IMR-90 (cell line): ENCODE results near the gene SP140. TPM values are rescaled to one million over a fixed set of nuclear protein-coding genes. Genes with fewer than 3 reads are reported as not detected.
A peak's percentile ranks its signal among the peaks of the same experiment; 100 is the strongest.

Experiments used
- ATAC-seq: fragments of 200-7000 bp; cut with Tn5 transposase; 2 replicates; pipeline ENCODE4 v1.9.1; 2020; ENCODE audit warnings: low read depth, mild to moderate bottlenecking, moderate library complexity
- BruUV-seq: library from RNA; stranded (reverse); fragments of 400-500 nt; replicated peaks from 2 replicates; lab custom pipeline; 2021; lab: Mats Ljungman, UMichigan
- CTCF ChIA-PET: fragments of 300-600 bp; formaldehyde crosslinking; extraction: SDS; loops from one replicate; lab custom pipeline; 2021; ENCODE audit warnings: antibody characterized with exemption; lab: Yijun Ruan, JAX
- POLR2A ChIA-PET: fragments of 300-600 bp; sonication (Branson Sonifier 250); formaldehyde crosslinking; loops from one replicate; lab custom pipeline; 2022; ENCODE audit warnings: antibody characterized with exemption; ENCODE audit not compliant: unreplicated experiment; lab: Charles Lee
- DNase-seq: peaks from one replicate; pipeline ENCODE4 v3.0.0; 2013
- H2AFZ ChIP-seq: replicated peaks from 2 replicates; pipeline ENCODE3; 2013; ENCODE audit warnings: low read length, mild to moderate bottlenecking; ENCODE audit not compliant: poor library complexity
- H2AK5ac ChIP-seq: 2 replicates; pipeline ENCODE4 v1.6.1; 2013; ENCODE audit warnings: low read depth, low read length, inconsistent platforms
- H2AK9ac ChIP-seq: replicated peaks from 2 replicates; pipeline ENCODE3; 2013; ENCODE audit warnings: mild to moderate bottlenecking, low read depth, low read length, moderate library complexity; ENCODE audit not compliant: poor library complexity
- H2BK120ac ChIP-seq: 2 replicates; pipeline ENCODE4 v1.6.1; 2013; ENCODE audit warnings: low read depth, low read length, inconsistent platforms
- H2BK15ac ChIP-seq: 3 replicates; pipeline ENCODE4 v1.6.1; 2013; ENCODE audit warnings: low read depth, low read length, inconsistent platforms
- H2BK20ac ChIP-seq: 2 replicates; pipeline ENCODE4 v1.6.1; 2013; ENCODE audit warnings: low read depth, mild to moderate bottlenecking, inconsistent platforms, low read length, moderate library complexity
- H2BK5ac ChIP-seq: 2 replicates; pipeline ENCODE4 v1.6.1; 2013; ENCODE audit warnings: mild to moderate bottlenecking, low read depth, low read length, inconsistent platforms; ENCODE audit not compliant: poor library complexity, severe bottlenecking
- H3K14ac ChIP-seq: replicated peaks from 2 replicates; pipeline ENCODE4 v1.6.1; 2013; ENCODE audit warnings: low read depth, low read length, inconsistent platforms
- H3K18ac ChIP-seq: 2 replicates; pipeline ENCODE4 v1.6.1; 2013; ENCODE audit warnings: low read depth, low read length, control low read depth
- H3K23ac ChIP-seq: 2 replicates; pipeline ENCODE4 v1.6.1; 2013; ENCODE audit warnings: low read depth, low read length, inconsistent platforms
- H3K27ac ChIP-seq: 2 replicates; pipeline ENCODE4 v1.5.1; 2013; ENCODE audit warnings: mild to moderate bottlenecking, control low read depth, low read length; ENCODE audit not compliant: insufficient read depth
- H3K27me3 ChIP-seq: 2 replicates; pipeline ENCODE4 v1.6.1; 2013; ENCODE audit warnings: low read length; ENCODE audit not compliant: control insufficient read depth, insufficient read depth
- H3K36me3 ChIP-seq: 2 replicates; pipeline ENCODE4 v1.6.1; 2013; ENCODE audit warnings: low read length, mixed read lengths; ENCODE audit not compliant: control insufficient read depth, insufficient read depth
- H3K4ac ChIP-seq: 2 replicates; pipeline ENCODE4 v1.6.1; 2013; ENCODE audit warnings: low read depth, low read length, inconsistent platforms
- H3K4me1 ChIP-seq: 2 replicates; pipeline ENCODE4 v1.6.1; 2013; ENCODE audit warnings: low read length, mixed read lengths; ENCODE audit not compliant: control insufficient read depth, insufficient read depth
- H3K4me2 ChIP-seq: 2 replicates; pipeline ENCODE4 v1.6.1; 2013; ENCODE audit warnings: low read depth, mild to moderate bottlenecking, control low read depth, low read length, moderate library complexity
- H3K4me3 ChIP-seq: 2 replicates; pipeline ENCODE4 v1.5.1; 2013; ENCODE audit warnings: low read depth, mild to moderate bottlenecking, control low read depth, low read length, moderate library complexity; ENCODE audit not compliant: insufficient read depth
- H3K56ac ChIP-seq: 2 replicates; pipeline ENCODE4 v1.6.1; 2013; ENCODE audit warnings: low read length, inconsistent platforms; ENCODE audit not compliant: insufficient read depth; ENCODE audit errors: extremely low read depth
- H3K79me1 ChIP-seq, 2 experiments: 2 replicates each; pipeline ENCODE4 v1.6.1; 2013; ENCODE audit warnings: low read length in 2 of 2, inconsistent platforms in 1 of 2, low read depth in 1 of 2
- H3K9ac ChIP-seq: 2 replicates; pipeline ENCODE4 v1.6.1; 2013; ENCODE audit warnings: low read depth, low read length, control low read depth
- H3K9me1 ChIP-seq: 2 replicates; pipeline ENCODE4 v1.6.1; 2013; ENCODE audit warnings: low read length, inconsistent platforms; ENCODE audit not compliant: insufficient read depth
- H3K9me3 ChIP-seq: 2 replicates; pipeline ENCODE4 v1.6.1; 2013; ENCODE audit warnings: low read length; ENCODE audit not compliant: control insufficient read depth, insufficient read depth
- H4K20me1 ChIP-seq: 2 replicates; pipeline ENCODE4 v1.6.1; 2013; ENCODE audit warnings: low read length, inconsistent platforms; ENCODE audit not compliant: insufficient read depth
- H4K5ac ChIP-seq: 2 replicates; pipeline ENCODE4 v1.6.1; 2013; ENCODE audit warnings: mild to moderate bottlenecking, low read depth, low read length, control low read depth
- H4K8ac ChIP-seq, 2 experiments: 2 replicates each; pipeline ENCODE4 v1.6.1; 2013; ENCODE audit warnings: low read depth in 2 of 2, low read length in 2 of 2, control low read depth in 1 of 2, inconsistent platforms in 1 of 2
- H4K91ac ChIP-seq: 2 replicates; pipeline ENCODE4 v1.6.1; 2013; ENCODE audit warnings: low read depth, low read length, inconsistent platforms; ENCODE audit not compliant: insufficient read depth
- BHLHE40 ChIP-seq: fragments of 150-350 bp; IDR thresholded peaks from 2 replicates; pipeline ENCODE4 v1.6.1; 2016; ENCODE audit warnings: mild to moderate bottlenecking, low read depth, low read length
- CEBPB ChIP-seq: IDR thresholded peaks from 2 replicates; pipeline ENCODE4 v1.6.1; 2012; ENCODE audit warnings: low read depth, low read length, improper control_type of control experiment
- CHD1 ChIP-seq: IDR thresholded peaks from 2 replicates; pipeline ENCODE4 v1.6.1; 2012; ENCODE audit warnings: low read depth, low read length, improper control_type of control experiment
- FOS ChIP-seq: fragments of 150-350 bp; IDR thresholded peaks from 2 replicates; pipeline ENCODE4 v1.6.1; 2016; ENCODE audit warnings: low read depth, low read length
- MAFK ChIP-seq: IDR thresholded peaks from 2 replicates; pipeline ENCODE4 v1.6.1; 2012; ENCODE audit warnings: low read depth, low read length, improper control_type of control experiment
- MAZ ChIP-seq: IDR thresholded peaks from 2 replicates; pipeline ENCODE4 v1.6.1; 2012; ENCODE audit warnings: low read depth, mild to moderate bottlenecking, low read length, improper control_type of control experiment, moderate library complexity, borderline replicate concordance
- MXI1 ChIP-seq: IDR thresholded peaks from 2 replicates; pipeline ENCODE4 v1.6.1; 2012; ENCODE audit warnings: low read depth, mild to moderate bottlenecking, low read length, moderate library complexity, borderline replicate concordance
- NFE2L2 ChIP-seq: fragments of 150-350 bp; IDR thresholded peaks from 2 replicates; pipeline ENCODE4 v1.6.1; 2016; ENCODE audit warnings: low read depth, mild to moderate bottlenecking, low read length
- POLR2A ChIP-seq: IDR thresholded peaks from 2 replicates; pipeline ENCODE4 v1.6.1; 2012; ENCODE audit warnings: mild to moderate bottlenecking, low read depth, low read length
- RAD21 ChIP-seq: IDR thresholded peaks from 2 replicates; pipeline ENCODE4 v1.6.1; 2012; ENCODE audit warnings: low read length, improper control_type of control experiment
- RCOR1 ChIP-seq: IDR thresholded peaks from 2 replicates; pipeline ENCODE4 v1.6.1; 2012; ENCODE audit warnings: mild to moderate bottlenecking, low read length, improper control_type of control experiment; ENCODE audit not compliant: insufficient replicate concordance
- RFX5 ChIP-seq: IDR thresholded peaks from 2 replicates; pipeline ENCODE4 v1.8.0; 2012; ENCODE audit warnings: low read depth, mild to moderate bottlenecking, low read length, moderate library complexity
- SMC3 ChIP-seq: fragments of 150-350 bp; IDR thresholded peaks from 2 replicates; pipeline ENCODE4 v1.6.1; 2016; ENCODE audit warnings: low read depth, mild to moderate bottlenecking, antibody characterized with exemption, low read length, moderate library complexity
- WGBS, 2 experiments: methylation state at CpG; one replicate each; pipeline versions ENCODE4 v1.1.5 to v1.1.7; 2013; ENCODE audit warnings: missing lambda C conversion rate in 2 of 2; ENCODE audit not compliant: insufficient read length in 1 of 2; ENCODE audit errors: extremely low coverage in 2 of 2; 5-methylcytosine and 5-hydroxymethylcytosine counted together
- dilution Hi-C: fragments of 300-500 bp; cut with HindIII; formaldehyde crosslinking; loops from one replicate; pipeline ENCODE4 v1.14.3; 2018; ENCODE audit warnings: low sequenced_read_pairs; ENCODE audit not compliant: unreplicated experiment
- in situ Hi-C: fragments of 300-500 bp; cut with MboI; formaldehyde crosslinking; loops from 3 replicates; pipeline ENCODE4 v1.14.3; 2019; ENCODE audit warnings: low sequenced_read_pairs, inconsistent platforms, mixed read lengths
- intact Hi-C: fragments of 100-400 bp; cut with micrococcal nuclease; formaldehyde crosslinking; loops from 2 replicates; pipeline ENCODE4 v1.10.0; 2022
- polyA plus RNA-seq, 3 experiments: library from polyadenylated mRNA; depleted of rRNA; stranded (reverse); fragments of >200 nt; gene quantifications; 2 replicates each; pipeline ENCODE4 v1.2.3, GENCODE V29; 2012; ENCODE audit warnings: low replicate concordance in 1 of 3
- total RNA-seq: library from RNA; depleted of rRNA; stranded (reverse); fragments of >200 nt; gene quantifications from 2 replicates; pipeline ENCODE4 v1.2.3, GENCODE V29; 2012
- TF ChIP-seq, protein P1 (sequence below): fragments of 150-350 bp; IDR thresholded peaks from 2 replicates; pipeline ENCODE4 v1.6.1; 2017; ENCODE audit warnings: mild to moderate bottlenecking, antibody characterized with exemption, low read length, low read depth
- TF ChIP-seq, protein P2 (sequence below): fragments of 150-350 bp; IDR thresholded peaks from 2 replicates; pipeline ENCODE4 v1.6.1; 2016; ENCODE audit warnings: low read depth, mild to moderate bottlenecking, low read length, moderate library complexity, borderline replicate concordance
- TF ChIP-seq, protein P3 (sequence below): conservative IDR thresholded peaks from 2 replicates; pipeline ENCODE4 v1.5.1; 2012; ENCODE audit warnings: mild to moderate bottlenecking, low read depth, low read length, improper control_type of control experiment

Gene SP140
- total and polyA plus RNA-seq, 2 of the 4 experiments (the other 2 are of a cell fraction) = 1.4 TPM

DNA sequence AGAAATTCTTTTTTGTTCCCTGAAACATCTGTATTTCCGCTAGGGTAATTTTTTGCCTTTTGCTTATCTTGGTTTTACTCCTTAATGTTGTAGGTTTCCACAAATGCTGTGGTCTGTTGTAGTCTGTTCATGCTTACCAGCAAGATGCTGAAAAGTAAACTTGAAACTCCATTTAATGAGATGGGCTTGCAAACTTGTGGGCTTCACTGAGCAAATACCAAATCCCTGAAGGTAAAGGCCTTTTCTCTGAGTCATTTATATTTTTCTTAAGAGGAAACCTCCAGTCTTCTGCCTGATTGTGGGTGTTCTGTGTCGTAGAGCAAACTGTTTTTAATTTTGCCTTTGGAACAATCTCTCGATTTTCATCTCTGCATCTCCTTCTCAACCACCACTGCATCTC, 9.3 kb downstream of the SP140 start:
- no peak overlapping the region for H2AK5ac ChIP-seq
- no peak overlapping the region for H4K5ac ChIP-seq
- H2AFZ ChIP-seq = peak overlapping the region; percentile 87
- no peak overlapping the region for H3K18ac ChIP-seq
- H3K4me3 ChIP-seq = no peak overlapping the region
- H3K4me1 ChIP-seq = no peaks in the 10 kb centered on the region; the same call in 1 of the 2 replicates
- no peak overlapping the region for H3K4ac ChIP-seq
- ChIA-PET POLR2A (no interaction called here), CTCF (no interaction called here)
- no peak overlapping the region for H3K56ac ChIP-seq
- no peaks in the 10 kb centered on the region for H4K20me1 ChIP-seq
- intact Hi-C loops = loop anchor here (10.0 kb wide), 1 partner anchor 220 kb away; no protein-coding TSS in a partner anchor
- ATAC-seq (no peak), DNase-seq (peak; percentile 15)
- 100% methylated on average over 1 of the region's 3 CpGs; no CpG with 5 or more reads in 1 of the 2 experiments for WGBS, 2 experiments
- no peak overlapping the region for H2BK120ac ChIP-seq
- H4K91ac ChIP-seq = no peak overlapping the region
- H3K36me3 ChIP-seq = no peaks in the 10 kb centered on the region
- no peak overlapping the region for H2BK5ac ChIP-seq
- H2AK9ac ChIP-seq = no peak overlapping the region
- dilution Hi-C loops = no loop called here
- no peak overlapping the region for H3K9ac ChIP-seq
- H3K9me3 ChIP-seq = peaks cover 3% of the 10 kb centered on the region
- H4K8ac ChIP-seq = peak overlapping the region in 1 of 2 experiments; percentile 69; a peak in 1 of 4 replicates
- H3K9me1 ChIP-seq = no peaks in the 10 kb centered on the region
- no TSS peak for BruUV-seq
- H3K14ac ChIP-seq = no peak overlapping the region
- in situ Hi-C loops = no loop called here
- H3K27me3 ChIP-seq = no peaks in the 10 kb centered on the region
- H3K4me2 ChIP-seq = no peak overlapping the region
- H3K23ac ChIP-seq = no peak overlapping the region
- H3K79me1 ChIP-seq = no peaks in the 10 kb centered on the region
- H3K27ac ChIP-seq = no peak overlapping the region
- no peak overlapping the region for H2BK20ac ChIP-seq
- H2BK15ac ChIP-seq = no peak overlapping the region
- no peak for TF ChIP-seq RCOR1
- no peak for TF ChIP-seq MAZ
- TF ChIP-seq CEBPB = no peak
- no peak for TF ChIP-seq MXI1
- no peak for TF ChIP-seq BHLHE40
- no peak for TF ChIP-seq RAD21
- TF ChIP-seq, protein P1, sequence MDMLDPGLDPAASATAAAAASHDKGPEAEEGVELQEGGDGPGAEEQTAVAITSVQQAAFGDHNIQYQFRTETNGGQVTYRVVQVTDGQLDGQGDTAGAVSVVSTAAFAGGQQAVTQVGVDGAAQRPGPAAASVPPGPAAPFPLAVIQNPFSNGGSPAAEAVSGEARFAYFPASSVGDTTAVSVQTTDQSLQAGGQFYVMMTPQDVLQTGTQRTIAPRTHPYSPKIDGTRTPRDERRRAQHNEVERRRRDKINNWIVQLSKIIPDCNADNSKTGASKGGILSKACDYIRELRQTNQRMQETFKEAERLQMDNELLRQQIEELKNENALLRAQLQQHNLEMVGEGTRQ = no peak
- no peak for TF ChIP-seq SMC3
- TF ChIP-seq, protein P2, sequence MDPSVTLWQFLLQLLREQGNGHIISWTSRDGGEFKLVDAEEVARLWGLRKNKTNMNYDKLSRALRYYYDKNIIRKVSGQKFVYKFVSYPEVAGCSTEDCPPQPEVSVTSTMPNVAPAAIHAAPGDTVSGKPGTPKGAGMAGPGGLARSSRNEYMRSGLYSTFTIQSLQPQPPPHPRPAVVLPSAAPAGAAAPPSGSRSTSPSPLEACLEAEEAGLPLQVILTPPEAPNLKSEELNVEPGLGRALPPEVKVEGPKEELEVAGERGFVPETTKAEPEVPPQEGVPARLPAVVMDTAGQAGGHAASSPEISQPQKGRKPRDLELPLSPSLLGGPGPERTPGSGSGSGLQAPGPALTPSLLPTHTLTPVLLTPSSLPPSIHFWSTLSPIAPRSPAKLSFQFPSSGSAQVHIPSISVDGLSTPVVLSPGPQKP = no peak
- no peak for TF ChIP-seq POLR2A
- TF ChIP-seq, protein P3, sequence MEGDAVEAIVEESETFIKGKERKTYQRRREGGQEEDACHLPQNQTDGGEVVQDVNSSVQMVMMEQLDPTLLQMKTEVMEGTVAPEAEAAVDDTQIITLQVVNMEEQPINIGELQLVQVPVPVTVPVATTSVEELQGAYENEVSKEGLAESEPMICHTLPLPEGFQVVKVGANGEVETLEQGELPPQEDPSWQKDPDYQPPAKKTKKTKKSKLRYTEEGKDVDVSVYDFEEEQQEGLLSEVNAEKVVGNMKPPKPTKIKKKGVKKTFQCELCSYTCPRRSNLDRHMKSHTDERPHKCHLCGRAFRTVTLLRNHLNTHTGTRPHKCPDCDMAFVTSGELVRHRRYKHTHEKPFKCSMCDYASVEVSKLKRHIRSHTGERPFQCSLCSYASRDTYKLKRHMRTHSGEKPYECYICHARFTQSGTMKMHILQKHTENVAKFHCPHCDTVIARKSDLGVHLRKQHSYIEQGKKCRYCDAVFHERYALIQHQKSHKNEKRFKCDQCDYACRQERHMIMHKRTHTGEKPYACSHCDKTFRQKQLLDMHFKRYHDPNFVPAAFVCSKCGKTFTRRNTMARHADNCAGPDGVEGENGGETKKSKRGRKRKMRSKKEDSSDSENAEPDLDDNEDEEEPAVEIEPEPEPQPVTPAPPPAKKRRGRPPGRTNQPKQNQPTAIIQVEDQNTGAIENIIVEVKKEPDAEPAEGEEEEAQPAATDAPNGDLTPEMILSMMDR = no peak
- TF ChIP-seq FOS = no peak
- no peak for TF ChIP-seq MAFK
- TF ChIP-seq NFE2L2 = no peak
- TF ChIP-seq RFX5 = no peak
- TF ChIP-seq CHD1 = no peak
